A673 (cell line): ENCODE measurements around the gene SCAMP4.

Experiments used
- EZH2 ChIP-seq: fragments of 200-600 bp; sonication (generic); IDR thresholded peaks from 2 replicates; pipeline ENCODE4 v1.6.1; 2017; ENCODE audit warnings: borderline replicate concordance, low read depth, mild to moderate bottlenecking, mixed read lengths, antibody characterized with exemption, low read length; ENCODE audit not compliant: poor library complexity, severe bottlenecking
- TF ChIP-seq, protein P1 (sequence below): fragments of 300-800, 200-600 bp; sonication (generic); conservative IDR thresholded peaks from 2 replicates; pipeline ENCODE4 v1.5.1; 2017; ENCODE audit warnings: low read depth, mild to moderate bottlenecking, antibody characterized with exemption, low read length, moderate library complexity, mixed read lengths

DNA sequence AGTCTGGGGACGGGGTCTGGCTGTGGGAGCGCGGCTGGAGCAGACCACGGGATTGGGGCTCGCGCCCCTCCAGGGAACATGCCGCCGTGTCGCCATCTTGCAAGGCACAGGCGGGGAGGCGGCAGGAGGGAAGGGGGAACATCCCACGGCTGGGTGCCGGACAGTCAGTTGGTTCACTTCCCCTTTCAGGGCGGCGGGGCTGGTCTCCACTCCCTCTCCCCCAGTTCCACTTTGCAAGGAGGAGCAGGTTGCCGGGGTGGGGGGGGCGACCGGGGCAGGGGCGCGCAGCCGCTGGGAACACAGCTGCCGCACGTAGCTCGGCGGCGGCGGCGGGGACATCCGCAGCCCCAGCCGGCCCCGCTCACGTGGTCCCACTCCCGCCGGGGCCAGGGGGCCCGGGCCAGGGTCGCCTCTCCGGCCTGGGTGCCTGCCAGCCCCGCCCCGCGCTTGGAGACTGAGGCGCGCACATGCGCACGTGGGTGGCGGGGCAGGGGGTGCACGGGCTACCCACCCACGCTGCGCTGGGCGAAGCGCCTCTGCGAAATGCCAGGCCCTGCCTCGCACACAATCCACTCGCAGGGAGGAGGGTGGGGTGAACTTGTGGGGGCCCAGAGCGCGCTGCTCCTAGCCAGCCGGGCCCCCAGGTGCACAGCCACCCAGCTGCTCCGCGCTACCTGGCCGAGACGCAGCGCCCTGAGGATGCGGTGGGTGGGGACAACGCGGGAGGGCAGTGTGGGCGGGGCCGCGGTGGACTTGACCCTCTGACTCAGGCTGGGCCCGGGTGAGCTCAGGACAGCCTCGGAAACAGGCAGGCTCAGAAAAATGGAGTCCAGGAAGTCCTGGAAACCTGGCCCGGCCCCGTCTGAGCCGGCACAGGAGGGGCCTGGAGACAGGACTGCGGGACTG is 48.2 kb upstream of the SCAMP4 start:
- no peak for TF ChIP-seq EZH2
- TF ChIP-seq, protein P1, sequence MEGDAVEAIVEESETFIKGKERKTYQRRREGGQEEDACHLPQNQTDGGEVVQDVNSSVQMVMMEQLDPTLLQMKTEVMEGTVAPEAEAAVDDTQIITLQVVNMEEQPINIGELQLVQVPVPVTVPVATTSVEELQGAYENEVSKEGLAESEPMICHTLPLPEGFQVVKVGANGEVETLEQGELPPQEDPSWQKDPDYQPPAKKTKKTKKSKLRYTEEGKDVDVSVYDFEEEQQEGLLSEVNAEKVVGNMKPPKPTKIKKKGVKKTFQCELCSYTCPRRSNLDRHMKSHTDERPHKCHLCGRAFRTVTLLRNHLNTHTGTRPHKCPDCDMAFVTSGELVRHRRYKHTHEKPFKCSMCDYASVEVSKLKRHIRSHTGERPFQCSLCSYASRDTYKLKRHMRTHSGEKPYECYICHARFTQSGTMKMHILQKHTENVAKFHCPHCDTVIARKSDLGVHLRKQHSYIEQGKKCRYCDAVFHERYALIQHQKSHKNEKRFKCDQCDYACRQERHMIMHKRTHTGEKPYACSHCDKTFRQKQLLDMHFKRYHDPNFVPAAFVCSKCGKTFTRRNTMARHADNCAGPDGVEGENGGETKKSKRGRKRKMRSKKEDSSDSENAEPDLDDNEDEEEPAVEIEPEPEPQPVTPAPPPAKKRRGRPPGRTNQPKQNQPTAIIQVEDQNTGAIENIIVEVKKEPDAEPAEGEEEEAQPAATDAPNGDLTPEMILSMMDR, result no peak
